ENCODE measurements around the gene GUCY1A2.

- TF ChIP-seq CTCF (conservative IDR thresholded peaks at IDR 0.05; ENCODE audit: low read depth, low read length), result no peak
- no peak for TF ChIP-seq EZH2phosphoT487 (IDR thresholded peaks at IDR 0.05; ENCODE audit: borderline replicate concordance, low read length)
Observed at GRCh38 chr11:106702805-106703204, 315.5 kb downstream of the GUCY1A2 start.
